T-helper 22 cell (primary cell): ENCODE measurements around the gene BMP5.
"Not testable (repeated sequence)": the region's sequence is repeated elsewhere in the genome, so short reads cannot be mapped to it uniquely, and the experiment has no call there.

Experiments
- DNase-seq: peaks from one replicate; pipeline ENCODE4 v3.0.0-alpha.2; 2020; ENCODE audit warnings: low read depth

Gene BMP5

GRCh38 chr6:55875400-55875799 lies at the start of gene BMP5:
BMP5 (minus strand) TSS chr6:55875590; CDS start chr6:55874865, 725 bp downstream.
- no peak for DNase-seq

- no peak for DNase-seq
These were observed 47.0 kb upstream of the BMP5 start for GRCh38 chr6:55922406-55922805.

GRCh38 chr6:55919716-55920308 lies 44.4 kb upstream of the BMP5 start:
- DNase-seq, result no peak

GRCh38 chr6:55918639-55919038 lies 43.2 kb upstream of the BMP5 start:
- no peak for DNase-seq

GRCh38 chr6:55917751-55918415 lies 42.5 kb upstream of the BMP5 start:
- no peak for DNase-seq

GRCh38 chr6:55916188-55916587 lies 40.8 kb upstream of the BMP5 start:
- DNase-seq, result no peak

GRCh38 chr6:55913228-55914195 lies 38.1 kb upstream of the BMP5 start:
- no peak for DNase-seq

- DNase-seq, result not testable (repeated sequence)
These were observed 35.1 kb upstream of the BMP5 start for GRCh38 chr6:55910466-55910865.

GRCh38 chr6:55909911-55910310 lies 34.5 kb upstream of the BMP5 start:
- DNase-seq, result not testable (repeated sequence)

- no peak for DNase-seq
These were observed 27.4 kb upstream of the BMP5 start for GRCh38 chr6:55902796-55903195.

- no peak for DNase-seq
These were observed 26.4 kb upstream of the BMP5 start for GRCh38 chr6:55901765-55902270.

- DNase-seq, result no peak
These were observed 23.0 kb upstream of the BMP5 start for GRCh38 chr6:55898342-55898741.

- DNase-seq, result no peak
These were observed 22.0 kb upstream of the BMP5 start for GRCh38 chr6:55897346-55897745.

- no peak for DNase-seq
These were observed 20.8 kb upstream of the BMP5 start for GRCh38 chr6:55895972-55896730.

GRCh38 chr6:55892749-55893357 lies 17.5 kb upstream of the BMP5 start:
- no peak for DNase-seq

- DNase-seq, result no peak
These were observed 13.5 kb upstream of the BMP5 start for GRCh38 chr6:55888917-55889316.

GRCh38 chr6:55886185-55886836 lies 10.9 kb upstream of the BMP5 start:
- no peak for DNase-seq

GRCh38 chr6:55882718-55883569 lies 7.6 kb upstream of the BMP5 start:
- no peak for DNase-seq

- no peak for DNase-seq
These were observed 1.9 kb upstream of the BMP5 start for GRCh38 chr6:55877283-55877682.

GRCh38 chr6:55874316-55874715 lies 1.1 kb downstream of the BMP5 start:
- no peak for DNase-seq
